Adrenal gland (tissue), 5 donors: ENCODE measurements around the gene DGKA.

Experiments
- CTCF ChIP-seq, 6 experiments: fragments of 450-650 bp in 4 of 6; fragments of 200-600 bp in 2 of 6; sonication (generic) in 1 of 6; IDR thresholded peaks; 1 replicate in 5 of 6; 2 replicates in 1 of 6; pipeline versions ENCODE4 v1.5.1 to v1.8.0; 2016 to 2021; ENCODE audit warnings: antibody characterized with exemption in 6 of 6, mild to moderate bottlenecking in 2 of 6, moderate library complexity in 1 of 6
- POLR2A ChIP-seq, 2 donors: fragments of 450-650 bp; IDR thresholded peaks; one replicate each; pipeline ENCODE4 v1.6.1; 2017; ENCODE audit warnings: antibody characterized with exemption in 2 of 2, mild to moderate bottlenecking in 2 of 2, moderate library complexity in 1 of 2
- donor health status: DM: no; HTN: no; CAD: no.

GRCh38 chr12:55942055-55942454 is 11.1 kb downstream of the DGKA start:
- TF ChIP-seq CTCF (IDR thresholded peaks at IDR 0.05) (no peak), POLR2A (IDR thresholded peaks at IDR 0.05) (no peak)
